HepG2 (cell line): Measurements from ENCODE around the gene NOCT. TPM values are rescaled to one million over a fixed set of nuclear protein-coding genes. Genes with fewer than 3 reads are reported as not detected.

ENCODE experiments used
- CREB1 ChIP-seq, 2 experiments: fragments of 450-650 bp in 1 of 2; IDR thresholded peaks; 2 replicates each; pipeline ENCODE4 v1.6.1; 2016 to 2017; ENCODE audit warnings: control low read depth in 1 of 2, mild to moderate bottlenecking in 1 of 2, missing compliant biosample characterization in 1 of 2, missing genetic modification characterization in 1 of 2
- GLI4 ChIP-seq: sonication (generic); formaldehyde crosslinking; IDR thresholded peaks from 2 replicates; pipeline ENCODE4 v1.5.1; 2020; ENCODE audit warnings: missing genetic modification reagents, mild to moderate bottlenecking, moderate library complexity, borderline replicate concordance
- HNRNPLL ChIP-seq: fragments of 200-400 bp; formaldehyde crosslinking; IDR thresholded peaks from 2 replicates; pipeline ENCODE4 v1.6.1; 2017; ENCODE audit warnings: mild to moderate bottlenecking, low read depth, low read length; ENCODE audit not compliant: poor library complexity, severe bottlenecking
- KLF12 ChIP-seq: sonication (generic); formaldehyde crosslinking; IDR thresholded peaks from 2 replicates; pipeline ENCODE4 v1.4.0; 2020; ENCODE audit warnings: missing genetic modification reagents, borderline replicate concordance
- MBD4 ChIP-seq: IDR thresholded peaks from 2 replicates; pipeline ENCODE4 v1.6.1; 2012; ENCODE audit warnings: low read length, inconsistent platforms, borderline replicate concordance
- MED13 ChIP-seq: sonication (generic); formaldehyde crosslinking; IDR thresholded peaks from 2 replicates; pipeline ENCODE4 v1.5.0; 2020; ENCODE audit warnings: missing genetic modification reagents
- NCOA2 ChIP-seq: sonication (generic); formaldehyde crosslinking; IDR thresholded peaks from 2 replicates; pipeline ENCODE4 v1.8.0; 2022; ENCODE audit warnings: inconsistent platforms
- PCBP1 ChIP-seq: fragments of 200-400 bp; formaldehyde crosslinking; IDR thresholded peaks from 2 replicates; pipeline ENCODE4 v1.6.1; 2017; ENCODE audit warnings: mild to moderate bottlenecking, low read depth, low read length, borderline replicate concordance
- SATB2 ChIP-seq: sonication (generic); formaldehyde crosslinking; IDR thresholded peaks from 2 replicates; pipeline ENCODE4 v1.5.0; 2020; ENCODE audit warnings: missing genetic modification reagents
- SP2 ChIP-seq: sonication (generic); formaldehyde crosslinking; IDR thresholded peaks from 2 replicates; pipeline ENCODE4 v1.5.1; 2020; ENCODE audit warnings: mild to moderate bottlenecking, missing genetic modification reagents
- SSRP1 ChIP-seq: IDR thresholded peaks from 2 replicates; pipeline ENCODE4 v1.6.1; 2016; ENCODE audit warnings: control low read depth
- UBTF ChIP-seq: sonication (generic); formaldehyde crosslinking; IDR thresholded peaks from 2 replicates; pipeline ENCODE4 v1.4.0; 2020; ENCODE audit warnings: mild to moderate bottlenecking, missing genetic modification reagents
- ZBTB3 ChIP-seq: sonication (generic); formaldehyde crosslinking; IDR thresholded peaks from 2 replicates; pipeline ENCODE4 v1.4.0; 2020; ENCODE audit warnings: low read depth, mild to moderate bottlenecking, moderate library complexity, missing genetic modification reagents, borderline replicate concordance
- ZNF124 ChIP-seq: sonication (generic); formaldehyde crosslinking; IDR thresholded peaks from 2 replicates; pipeline ENCODE4 v1.4.0; 2020; ENCODE audit warnings: missing genetic modification reagents
- ZNF232 ChIP-seq: sonication (generic); formaldehyde crosslinking; IDR thresholded peaks from 2 replicates; pipeline ENCODE4 v1.4.0; 2020; ENCODE audit warnings: missing genetic modification reagents, borderline replicate concordance
- ZNF616 ChIP-seq: sonication (generic); formaldehyde crosslinking; IDR thresholded peaks from 2 replicates; pipeline ENCODE4 v1.5.0; 2020; ENCODE audit warnings: low read depth, mild to moderate bottlenecking, missing genetic modification reagents
- ZNF83 ChIP-seq: sonication (generic); formaldehyde crosslinking; IDR thresholded peaks from 2 replicates; pipeline ENCODE4 v1.4.0; 2020; ENCODE audit warnings: missing genetic modification reagents, mild to moderate bottlenecking, borderline replicate concordance
- ZSCAN21 ChIP-seq: sonication (generic); formaldehyde crosslinking; IDR thresholded peaks from 2 replicates; pipeline ENCODE4 v1.8.0; 2022; ENCODE audit warnings: mild to moderate bottlenecking, missing genetic modification reagents, moderate library complexity, borderline replicate concordance
- polyA plus RNA-seq, 8 experiments: library from polyadenylated mRNA; depleted of rRNA in 3 of 8; stranded (reverse) in 7 of 8; unstranded in 1 of 8; fragments of >200 nt; fragmentation: Illumina TruSeq in 4 of 8; extraction: Trizol in 4 of 8; gene quantifications; 2 replicates each; pipeline versions ENCODE4 v1.2.1 to v1.2.3, GENCODE V29; 2011 to 2016; ENCODE audit warnings: low read depth in 4 of 8, missing spikeins in 1 of 8, mixed read lengths in 1 of 8; ENCODE audit not compliant: insufficient read depth in 1 of 8
- total RNA-seq, 5 experiments: library from RNA; depleted of rRNA; stranded (reverse); fragments of >200 nt; fragmentation: Illumina TruSeq; extraction: Trizol; gene quantifications; 2 replicates each; pipeline ENCODE4 v1.2.3, GENCODE V29; 2016; ENCODE audit warnings: low read depth in 1 of 5
- TF ChIP-seq, protein P1 (sequence below): sonication (generic); formaldehyde crosslinking; IDR thresholded peaks from 2 replicates; pipeline ENCODE4 v1.5.0; 2020; ENCODE audit warnings: mild to moderate bottlenecking, missing genetic modification reagents
- TF ChIP-seq, protein P2 (sequence below): sonication (generic); formaldehyde crosslinking; IDR thresholded peaks from 2 replicates; pipeline ENCODE4 v1.8.0; 2022; ENCODE audit warnings: mild to moderate bottlenecking, missing genetic modification reagents, moderate library complexity

NOCT gene
- total and polyA plus RNA-seq, 2 of the 13 experiments (the other 11 are each of a cell fraction or from before 2014, with no cell fraction given) = 3.6 to 13.1 TPM

- TF ChIP-seq, protein P1, sequence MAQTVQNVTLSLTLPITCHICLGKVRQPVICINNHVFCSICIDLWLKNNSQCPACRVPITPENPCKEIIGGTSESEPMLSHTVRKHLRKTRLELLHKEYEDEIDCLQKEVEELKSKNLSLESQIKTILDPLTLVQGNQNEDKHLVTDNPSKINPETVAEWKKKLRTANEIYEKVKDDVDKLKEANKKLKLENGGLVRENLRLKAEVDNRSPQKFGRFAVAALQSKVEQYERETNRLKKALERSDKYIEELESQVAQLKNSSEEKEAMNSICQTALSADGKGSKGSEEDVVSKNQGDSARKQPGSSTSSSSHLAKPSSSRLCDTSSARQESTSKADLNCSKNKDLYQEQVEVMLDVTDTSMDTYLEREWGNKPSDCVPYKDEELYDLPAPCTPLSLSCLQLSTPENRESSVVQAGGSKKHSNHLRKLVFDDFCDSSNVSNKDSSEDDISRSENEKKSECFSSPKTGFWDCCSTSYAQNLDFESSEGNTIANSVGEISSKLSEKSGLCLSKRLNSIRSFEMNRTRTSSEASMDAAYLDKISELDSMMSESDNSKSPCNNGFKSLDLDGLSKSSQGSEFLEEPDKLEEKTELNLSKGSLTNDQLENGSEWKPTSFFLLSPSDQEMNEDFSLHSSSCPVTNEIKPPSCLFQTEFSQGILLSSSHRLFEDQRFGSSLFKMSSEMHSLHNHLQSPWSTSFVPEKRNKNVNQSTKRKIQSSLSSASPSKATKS (CRISPR knock-in tag) = no peak
- TF ChIP-seq GLI4 (CRISPR knock-in tag) (peak; percentile 13; the same call in 1 of the 2 replicates), MED13 (CRISPR knock-in tag) (no peak), CREB1 (IDR thresholded peaks at IDR 0.05) (no peak; the same call in 1 of the 2 replicates), CREB1 (CRISPR knock-in tag; IDR thresholded peaks at IDR 0.05) (peak; percentile 70; the same call in 1 of the 2 replicates), ZBTB3 (CRISPR knock-in tag) (peak; percentile 52; the same call in 1 of the 2 replicates), UBTF (CRISPR knock-in tag) (peak; percentile 99), ZNF616 (CRISPR knock-in tag) (peak; percentile 31; the same call in 1 of the 2 replicates), ZSCAN21 (0 out of 2 replicates have a peak, but pooled peaks have one; percentile 38), NCOA2 (peak; percentile 6; the same call in 1 of the 2 replicates), ZNF124 (CRISPR knock-in tag) (peak; percentile 19; the same call in 1 of the 2 replicates), PCBP1 (no peak), MBD4 (no peak), ZNF83 (no peak), HNRNPLL (peak; percentile 74), SATB2 (peak; percentile 13; the same call in 1 of the 2 replicates), SSRP1 (CRISPR knock-in tag) (no peak), ZNF232 (CRISPR knock-in tag) (no peak; the same call in 1 of the 2 replicates), KLF12 (CRISPR knock-in tag) (no peak), SP2 (peak; percentile 41)
- TF ChIP-seq, protein P2, sequence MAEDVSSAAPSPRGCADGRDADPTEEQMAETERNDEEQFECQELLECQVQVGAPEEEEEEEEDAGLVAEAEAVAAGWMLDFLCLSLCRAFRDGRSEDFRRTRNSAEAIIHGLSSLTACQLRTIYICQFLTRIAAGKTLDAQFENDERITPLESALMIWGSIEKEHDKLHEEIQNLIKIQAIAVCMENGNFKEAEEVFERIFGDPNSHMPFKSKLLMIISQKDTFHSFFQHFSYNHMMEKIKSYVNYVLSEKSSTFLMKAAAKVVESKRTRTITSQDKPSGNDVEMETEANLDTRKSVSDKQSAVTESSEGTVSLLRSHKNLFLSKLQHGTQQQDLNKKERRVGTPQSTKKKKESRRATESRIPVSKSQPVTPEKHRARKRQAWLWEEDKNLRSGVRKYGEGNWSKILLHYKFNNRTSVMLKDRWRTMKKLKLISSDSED (CRISPR knock-in tag) = no peak
Measured at GRCh38 chr4:139015269-139015947, at the start of gene NOCT (continued).
